ENCODE results near the gene GLRX3.

- no peak for TF ChIP-seq CTCF (IDR thresholded peaks at IDR 0.05 in 4 of 5, conservative IDR thresholded peaks at IDR 0.05 in 1 of 5)
- TF ChIP-seq POLR2A (IDR thresholded peaks at IDR 0.05) = no peak
Observed at GRCh38 chr10:130194194-130194990, 58.2 kb downstream of the GLRX3 start.

All from gastrocnemius medialis (tissue), 4 donors.